Gastroesophageal sphincter (tissue), 4 donors: ENCODE measurements around the gene KLHL22. TPM values are rescaled to one million over a fixed set of nuclear protein-coding genes. Genes with fewer than 3 reads are reported as not detected.

Experiments
- ATAC-seq: fragments of 150-250 bp; one replicate; pipeline ENCODE4 v1.9.1; 2016; ENCODE audit warnings: mild to moderate bottlenecking, moderate library complexity
- H3K27ac ChIP-seq, 4 donors: fragments of 200-600 bp; sonication (generic) in 3 of 4; 1 replicate in 3 of 4; 2 replicates in 1 of 4; pipeline ENCODE4 v1.5.1; 2016 to 2019
- H3K27me3 ChIP-seq: fragments of 200-600 bp; sonication (generic); one replicate; pipeline ENCODE4 v1.5.1; 2019
- H3K36me3 ChIP-seq, 2 donors: fragments of 200-600 bp; sonication (generic); one replicate each; pipeline ENCODE4 v1.5.1; 2019; ENCODE audit warnings: control low read depth in 1 of 2
- H3K4me1 ChIP-seq, 3 donors: fragments of 200-600 bp; sonication (generic); 1 replicate in 2 of 3; 2 replicates in 1 of 3; pipeline ENCODE4 v1.5.1; 2016 to 2019; ENCODE audit warnings: control low read depth in 2 of 3
- H3K4me3 ChIP-seq, 2 donors: fragments of 200-600 bp; sonication (generic); one replicate each; pipeline ENCODE4 v1.5.1; 2019; ENCODE audit warnings: mild to moderate bottlenecking in 1 of 2, moderate library complexity in 1 of 2
- H3K9me3 ChIP-seq, 3 donors: fragments of 200-600 bp; sonication (generic); one replicate each; pipeline ENCODE4 v1.5.1; 2017 to 2019; ENCODE audit warnings: control low read depth in 2 of 3
- CTCF ChIP-seq, 4 experiments: fragments of 200-600 bp in 2 of 4; fragments of 450-650 bp in 2 of 4; sonication (generic) in 1 of 4; IDR thresholded peaks; one replicate each; pipeline ENCODE4 v1.5.1; 2017 to 2019; ENCODE audit warnings: antibody characterized with exemption in 4 of 4, mild to moderate bottlenecking in 2 of 4, moderate library complexity in 2 of 4
- EP300 ChIP-seq: sonication (generic); formaldehyde crosslinking; IDR thresholded peaks from one replicate; pipeline ENCODE4 v1.6.1; 2017; ENCODE audit warnings: antibody characterized with exemption, mild to moderate bottlenecking
- POLR2A ChIP-seq, 2 donors: fragments of 450-650 bp; IDR thresholded peaks; one replicate each; pipeline ENCODE4 v1.6.1; 2017; ENCODE audit warnings: antibody characterized with exemption in 2 of 2, mild to moderate bottlenecking in 2 of 2, moderate library complexity in 1 of 2
- POLR2AphosphoS5 ChIP-seq: sonication (generic); formaldehyde crosslinking; IDR thresholded peaks from one replicate; pipeline ENCODE4 v1.6.1; 2017; ENCODE audit warnings: antibody characterized with exemption
- WGBS, 2 donors: methylation state at CpG; one replicate each; pipeline ENCODE4 v1.1.5; 2018; ENCODE audit warnings: low coverage in 1 of 2; 5-methylcytosine and 5-hydroxymethylcytosine counted together
- total RNA-seq, 4 donors: library from RNA; depleted of rRNA; stranded (reverse); fragments of >200 nt; gene quantifications; one replicate each; pipeline ENCODE4 v1.1.0, GENCODE V29; 2016

Gene KLHL22
- total RNA-seq, 4 donors from 2014 or later, result 25.0 to 44.5 (median 33.9) TPM

GRCh38 chr22:20436768-20437612 is 58.6 kb downstream of the KLHL22 start:
- Histone ChIP-seq H3K27me3 (peaks cover 13% of the 10 kb centered on the region), H3K4me1 (peaks cover 0 to 71% (median 15%) of the 10 kb centered on the region in 3 donors), H3K9me3 (no peaks in the 10 kb centered on the region), H3K27ac (peak overlapping the region; percentile 49 to 88 (median 84)), H3K36me3 (peaks cover 0 to 6% of the 10 kb centered on the region in 2 donors), H3K4me3 (peak overlapping the region; percentile 48 to 80)
- WGBS, 2 donors, result 0% methylated on average over 9 to 14 of the region's 61 CpGs
- peak; percentile 4 for ATAC-seq
- no peak for TF ChIP-seq POLR2AphosphoS5
- TF ChIP-seq POLR2A (IDR thresholded peaks at IDR 0.05), result no peak
- no peak for TF ChIP-seq EP300
- no peak for TF ChIP-seq CTCF (IDR thresholded peaks at IDR 0.05)

- Histone ChIP-seq H3K27ac (peak overlapping the region in 3 of 4 donors; percentile 84 to 88 (median 85)), H3K4me3 (peak overlapping the region; percentile 48 to 80), H3K9me3 (no peaks in the 10 kb centered on the region), H3K27me3 (peaks cover 20% of the 10 kb centered on the region), H3K4me1 (peaks cover 0 to 71% (median 19%) of the 10 kb centered on the region in 3 donors), H3K36me3 (no peaks in the 10 kb centered on the region)
- WGBS, 2 donors, result no CpG with 5 or more reads among the region's 56 CpGs
- TF ChIP-seq EP300 (no peak), CTCF (IDR thresholded peaks at IDR 0.05) (no peak), POLR2AphosphoS5 (no peak), POLR2A (IDR thresholded peaks at IDR 0.05) (no peak)
- ATAC-seq, result peak; percentile 39
Measured at GRCh38 chr22:20436307-20436767, 59.3 kb downstream of the KLHL22 start.

GRCh38 chr22:20435436-20436306 is 59.9 kb downstream of the KLHL22 start:
- peaks cover 0 to 74% (median 21%) of the 10 kb centered on the region in 3 donors for H3K4me1 ChIP-seq
- H3K27me3 ChIP-seq, result peaks cover 20% of the 10 kb centered on the region
- ATAC-seq, result no peak
- WGBS, 2 donors, result 58% methylated on average over 4 of the region's 11 CpGs; no CpG with 5 or more reads in 1 of the 2 donors
- H3K9me3 ChIP-seq, result no peaks in the 10 kb centered on the region
- H3K27ac ChIP-seq, result peak overlapping the region in 3 of 4 donors; percentile 84 to 88 (median 85)
- peaks cover 0 to 1% of the 10 kb centered on the region in 2 donors for H3K36me3 ChIP-seq
- TF ChIP-seq CTCF (IDR thresholded peaks at IDR 0.05), result no peak
- no peak for TF ChIP-seq POLR2AphosphoS5
- TF ChIP-seq EP300, result no peak
- no peak for TF ChIP-seq POLR2A (IDR thresholded peaks at IDR 0.05)
- peak overlapping the region; percentile 48 to 80 for H3K4me3 ChIP-seq

- no peaks in the 10 kb centered on the region for H3K9me3 ChIP-seq
- H3K27ac ChIP-seq, result no peak overlapping the region
- H3K4me3 ChIP-seq, result no peak overlapping the region
- peaks cover 0 to 82% (median 21%) of the 10 kb centered on the region in 3 donors for H3K4me1 ChIP-seq
- ATAC-seq, result no peak
- H3K36me3 ChIP-seq, result peaks cover 0 to 10% of the 10 kb centered on the region in 2 donors
- peaks cover 20% of the 10 kb centered on the region for H3K27me3 ChIP-seq
- no peak for TF ChIP-seq EP300
- 79 to 100% methylated on average over 2 to 3 of the region's 3 CpGs for WGBS, 2 donors
Measured at GRCh38 chr22:20434773-20435172, 60.8 kb downstream of the KLHL22 start.

- peaks cover 0 to 82% (median 21%) of the 10 kb centered on the region in 3 donors for H3K4me1 ChIP-seq
- no peaks in the 10 kb centered on the region for H3K9me3 ChIP-seq
- H3K27ac ChIP-seq, result no peak overlapping the region
- 90% methylated on average over 2 to 11 of the region's 12 CpGs for WGBS, 2 donors
- no peak for ATAC-seq
- no peak for TF ChIP-seq POLR2AphosphoS5
- TF ChIP-seq CTCF (IDR thresholded peaks at IDR 0.05), result no peak
- TF ChIP-seq POLR2A (IDR thresholded peaks at IDR 0.05), result no peak
- no peak for TF ChIP-seq EP300
- H3K27me3 ChIP-seq, result peaks cover 20% of the 10 kb centered on the region
- peaks cover 0 to 15% of the 10 kb centered on the region in 2 donors for H3K36me3 ChIP-seq
- H3K4me3 ChIP-seq, result no peak overlapping the region
Measured at GRCh38 chr22:20434264-20434751, 61.3 kb downstream of the KLHL22 start.
